Stromal cell of bone marrow (primary cell): ENCODE data around the gene UGT1A9.
A peak's percentile ranks its signal among the peaks of the same experiment; 100 is the strongest.

Experiments
- DNase-seq: peaks from one replicate; pipeline ENCODE4 v3.0.0-alpha.2; 2012; ENCODE audit warnings: low read depth

Gene UGT1A9

DNA sequence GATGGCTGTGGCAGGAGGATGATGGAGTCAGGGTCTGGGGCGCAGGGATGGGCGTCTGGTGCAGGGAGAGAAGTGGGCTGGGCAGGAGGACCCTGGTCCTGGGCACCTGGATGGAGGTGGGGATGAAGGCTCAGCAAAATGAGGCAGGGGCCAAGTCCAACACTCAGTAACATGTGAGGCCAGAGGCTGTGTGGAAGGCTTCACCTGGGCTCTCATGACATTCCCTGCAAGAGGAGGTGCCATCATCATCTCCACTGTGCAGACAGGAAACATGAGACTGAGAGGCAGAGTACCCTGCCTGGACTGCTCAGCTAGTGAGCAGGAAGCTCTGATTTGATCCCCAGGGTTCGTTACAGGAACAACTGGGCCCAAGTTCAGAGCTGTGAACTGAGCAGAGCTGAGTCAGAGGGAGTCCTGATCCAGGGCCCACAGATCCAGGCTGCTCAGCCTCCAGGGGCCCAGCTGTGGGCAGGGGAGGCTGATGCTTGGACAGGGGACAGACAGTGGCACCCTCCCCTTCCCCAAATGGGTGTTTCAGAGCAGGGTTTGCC lies 145.7 kb downstream of the UGT1A9 start:
- peak; percentile 29 for DNase-seq

GRCh38 chr2:233817995-233818638 lies 146.4 kb downstream of the UGT1A9 start:
- no peak for DNase-seq

- DNase-seq = no peak
These were observed 147.2 kb downstream of the UGT1A9 start for GRCh38 chr2:233818639-233819621.

DNA sequence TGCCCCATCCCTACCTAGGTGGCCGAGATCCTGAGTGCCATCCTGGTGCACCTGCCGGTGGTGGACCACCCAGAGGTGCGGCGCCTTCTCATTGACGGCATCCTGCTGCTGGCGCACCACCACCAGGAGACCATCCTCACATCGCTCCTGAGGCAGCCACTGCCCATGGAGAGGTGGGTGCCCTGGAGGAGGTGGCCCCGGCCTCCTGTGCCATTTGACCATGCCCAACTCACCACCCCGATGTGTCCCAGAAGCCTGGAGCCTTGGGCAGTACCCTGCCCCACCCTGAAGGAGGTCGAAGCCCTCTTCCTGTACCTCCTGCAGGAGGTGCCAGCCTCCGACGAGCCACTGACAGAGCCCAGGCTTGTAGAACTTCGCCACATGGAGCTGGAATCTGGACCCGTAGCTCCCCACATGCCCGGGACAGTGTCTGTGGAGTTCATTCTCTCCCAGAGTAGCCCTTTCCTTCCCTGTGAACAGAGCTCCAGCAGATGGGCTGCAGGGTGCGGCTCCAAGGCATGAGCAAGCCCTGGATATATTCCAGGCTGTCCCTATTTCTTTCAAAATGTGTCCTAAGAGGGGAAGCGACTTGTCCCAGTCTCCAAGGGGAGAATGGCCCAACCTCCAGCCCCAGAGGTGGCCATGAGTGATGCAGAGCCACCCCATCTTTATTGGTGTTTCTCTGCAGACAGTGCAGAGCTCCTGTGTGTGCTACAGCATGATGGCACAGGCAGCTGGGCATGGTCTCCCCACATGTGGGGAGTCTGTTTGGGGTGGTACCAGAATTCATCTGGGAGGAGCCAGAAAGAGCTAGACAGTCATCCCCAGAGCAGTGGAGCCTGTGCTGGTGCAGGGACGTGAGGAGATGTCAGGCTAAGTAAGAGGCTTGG lies 148.4 kb downstream of the UGT1A9 start:
- no peak for DNase-seq

DNA sequence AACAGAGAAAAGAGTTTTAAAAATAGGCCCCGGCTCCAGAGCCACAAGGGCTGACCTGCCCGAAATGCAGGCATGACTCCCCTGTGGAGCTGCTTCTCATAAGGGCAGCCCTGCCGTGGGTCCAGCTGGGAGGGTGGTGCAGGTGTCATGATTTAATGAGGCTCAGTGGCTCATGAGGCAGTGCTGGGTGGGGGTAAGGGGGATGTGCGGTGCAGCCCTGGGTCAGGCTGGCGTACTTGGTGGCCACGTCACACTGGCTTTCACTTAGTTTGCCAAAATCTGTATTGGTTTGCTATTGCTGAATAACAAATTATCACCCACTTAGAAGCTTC lies 149.0 kb downstream of the UGT1A9 start:
- no peak for DNase-seq

DNA sequence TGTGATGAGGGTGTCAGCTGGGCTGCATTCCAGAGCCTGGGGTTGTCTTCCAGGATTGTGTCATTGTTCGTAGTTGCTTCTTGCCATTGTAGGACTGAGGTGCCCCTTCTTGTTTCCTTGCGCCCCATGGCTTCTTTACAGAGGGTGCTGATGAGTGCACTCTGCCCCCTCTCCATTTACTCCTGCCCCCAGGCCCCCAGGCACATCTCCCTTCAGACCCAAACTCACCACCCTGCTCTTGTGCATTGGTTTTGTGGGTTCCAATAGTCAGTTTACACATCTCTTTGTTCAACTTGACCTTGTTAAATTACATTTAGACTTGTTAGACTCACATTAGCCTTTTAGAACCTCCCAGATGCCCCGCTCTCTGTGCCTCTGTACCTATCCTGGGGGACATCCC lies 149.5 kb downstream of the UGT1A9 start:
- no peak for DNase-seq

DNA sequence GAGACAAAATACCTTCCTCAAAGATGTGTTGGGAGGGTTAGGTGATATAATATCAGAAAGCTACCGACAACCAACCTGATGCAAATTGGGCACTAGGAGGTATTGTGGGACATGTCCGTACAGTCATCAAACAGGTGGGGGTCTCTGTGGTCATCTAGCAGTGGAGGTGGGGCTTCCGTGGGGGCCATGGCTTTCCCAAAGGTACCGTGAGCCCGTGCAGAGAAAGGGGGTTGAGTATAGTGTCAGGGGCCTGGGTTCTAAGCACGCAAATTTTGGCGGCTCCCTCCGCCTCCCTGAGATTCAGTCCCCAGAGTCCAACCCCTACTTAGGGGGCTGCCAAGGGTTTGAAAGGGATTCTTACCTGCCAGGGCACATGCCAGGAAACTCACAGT lies 150.0 kb downstream of the UGT1A9 start:
- no peak for DNase-seq

DNA sequence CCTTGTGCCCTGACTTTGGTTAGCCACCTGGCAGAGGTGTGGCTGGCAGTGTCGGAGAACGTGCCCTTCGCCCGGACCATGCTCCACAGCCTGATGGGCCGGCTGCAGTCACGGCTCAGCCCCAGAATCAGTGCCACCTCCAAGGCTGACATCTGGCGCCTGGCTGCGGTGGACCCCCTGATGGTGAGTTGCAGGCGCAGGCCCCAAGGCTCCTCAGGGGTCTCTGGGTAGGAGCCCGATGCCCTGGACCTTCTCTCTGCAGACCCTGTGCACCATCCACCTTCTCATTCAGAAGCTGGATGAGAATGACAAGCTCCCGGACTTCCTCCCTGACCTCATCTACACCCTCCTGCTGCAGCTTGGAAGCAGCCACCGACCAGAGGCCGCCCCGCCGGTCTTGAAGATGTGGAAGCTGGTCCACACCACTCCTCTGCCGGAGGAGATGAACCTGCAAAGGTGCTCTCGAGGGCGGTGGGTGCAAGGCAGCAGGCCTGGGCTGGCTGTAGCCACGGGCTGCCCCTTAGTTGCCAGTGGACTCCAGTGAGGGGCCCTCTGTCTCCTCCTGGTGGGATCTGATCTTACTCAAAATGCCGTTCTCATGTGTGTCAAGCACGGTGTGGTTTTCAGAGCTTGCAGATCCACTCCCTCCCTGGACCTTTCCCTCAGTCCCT lies 150.5 kb downstream of the UGT1A9 start:
- no peak for DNase-seq
